HEK293 (cell line): ENCODE measurements around the gene SLC6A9.

Experiments used
- CTCF ChIA-PET: fragments of 350-600 bp; formaldehyde crosslinking; extraction: SDS; loops from one replicate; lab custom pipeline; 2021; ENCODE audit warnings: antibody characterized with exemption; lab: Yijun Ruan, JAX
- POLR2A ChIA-PET: fragments of 300-600 bp; formaldehyde crosslinking; extraction: SDS; loops from one replicate; lab custom pipeline; 2020; ENCODE audit warnings: antibody characterized with exemption, inconsistent platforms; lab: Yijun Ruan, JAX
- H3K27ac ChIP-seq: fragments of 200-500 bp; sonication (Bioruptor generic); 2 replicates; pipeline ENCODE4 v1.5.1; 2014; ENCODE audit warnings: low read depth, low read length, control low read depth, inconsistent platforms; ENCODE audit errors: extremely low read depth
- H3K36me3 ChIP-seq, 2 experiments: fragments of 200-500 bp in 1 of 2; sonication (Bioruptor generic) in 1 of 2; 1 replicate in 1 of 2; 2 replicates in 1 of 2; pipeline ENCODE4 v1.5.1; 2014 to 2017; ENCODE audit warnings: inconsistent platforms in 2 of 2, low read length in 2 of 2; ENCODE audit not compliant: control insufficient read depth in 2 of 2, insufficient read depth in 1 of 2
- H3K4me1 ChIP-seq: fragments of 200-500 bp; sonication (Bioruptor generic); 2 replicates; pipeline ENCODE4 v1.5.1; 2014; ENCODE audit warnings: mild to moderate bottlenecking, low read length, inconsistent platforms; ENCODE audit not compliant: control insufficient read depth, insufficient read depth
- H3K4me3 ChIP-seq: 2 replicates; pipeline ENCODE4 v1.5.1; 2011; ENCODE audit warnings: low read depth, mild to moderate bottlenecking, control low read depth, low read length, moderate library complexity
- H3K9me3 ChIP-seq: fragments of 200-500 bp; sonication (Bioruptor generic); 2 replicates; pipeline ENCODE4 v1.5.1; 2014; ENCODE audit warnings: low read depth, low read length, inconsistent platforms; ENCODE audit not compliant: control insufficient read depth, insufficient read depth
- GLIS2 ChIP-seq: fragments of 450-650 bp; formaldehyde crosslinking; IDR thresholded peaks from 2 replicates; pipeline ENCODE4 v1.5.1; 2016; ENCODE audit warnings: missing biosample characterization, missing genetic modification characterization
- PRDM10 ChIP-seq: fragments of 450-650 bp; formaldehyde crosslinking; IDR thresholded peaks from 2 replicates; pipeline ENCODE4 v1.5.1; 2016; ENCODE audit warnings: missing biosample characterization, missing genetic modification characterization
- RBAK ChIP-seq: fragments of 450-650 bp; formaldehyde crosslinking; IDR thresholded peaks from 2 replicates; pipeline ENCODE4 v1.5.1; 2016; ENCODE audit warnings: missing biosample characterization, missing genetic modification characterization
- SP7 ChIP-seq: fragments of 450-650 bp; formaldehyde crosslinking; IDR thresholded peaks from 2 replicates; pipeline ENCODE4 v1.5.1; 2016; ENCODE audit warnings: missing biosample characterization, missing genetic modification characterization
- WT1 ChIP-seq: fragments of 450-650 bp; formaldehyde crosslinking; IDR thresholded peaks from 2 replicates; pipeline ENCODE4 v1.5.1; 2016; ENCODE audit warnings: missing biosample characterization, missing genetic modification characterization
- ZBTB21 ChIP-seq: fragments of 450-650 bp; formaldehyde crosslinking; IDR thresholded peaks from 2 replicates; pipeline ENCODE4 v1.5.1; 2017; ENCODE audit warnings: missing biosample characterization, missing genetic modification characterization
- ZNF146 ChIP-seq: fragments of 450-650 bp; formaldehyde crosslinking; IDR thresholded peaks from 2 replicates; pipeline ENCODE4 v1.5.1; 2016; ENCODE audit warnings: missing biosample characterization, missing genetic modification characterization
- ZNF174 ChIP-seq: fragments of 450-650 bp; formaldehyde crosslinking; IDR thresholded peaks from 2 replicates; pipeline ENCODE4 v1.5.0; 2017; ENCODE audit warnings: missing biosample characterization, mild to moderate bottlenecking, missing genetic modification characterization
- ZNF274 ChIP-seq, 2 experiments: fragments of 200-500 bp in 1 of 2; fragments of 450-650 bp in 1 of 2; sonication (Bioruptor generic) in 1 of 2; formaldehyde crosslinking in 1 of 2; IDR thresholded peaks; 2 replicates each; pipeline versions ENCODE4 v1.5.1 to v1.6.1; 2014 to 2016; ENCODE audit warnings: borderline replicate concordance in 1 of 2, inconsistent platforms in 1 of 2, low read length in 1 of 2, missing biosample characterization in 1 of 2, missing genetic modification characterization in 1 of 2
- ZNF341 ChIP-seq: fragments of 450-650 bp; formaldehyde crosslinking; IDR thresholded peaks from 2 replicates; pipeline ENCODE4; 2016; ENCODE audit warnings: low read depth, missing biosample characterization, missing genetic modification characterization
- ZNF501 ChIP-seq: fragments of 450-650 bp; formaldehyde crosslinking; IDR thresholded peaks from 2 replicates; pipeline ENCODE4 v1.5.1; 2016; ENCODE audit warnings: missing biosample characterization, missing genetic modification characterization
- ZNF513 ChIP-seq: fragments of 450-650 bp; IDR thresholded peaks from 2 replicates; pipeline ENCODE4 v1.5.1; 2018; ENCODE audit warnings: missing biosample characterization, missing genetic modification characterization
- ZNF521 ChIP-seq: fragments of 450-650 bp; formaldehyde crosslinking; IDR thresholded peaks from 2 replicates; pipeline ENCODE4 v1.5.1; 2017; ENCODE audit warnings: missing biosample characterization, mild to moderate bottlenecking, missing genetic modification characterization
- ZNF701 ChIP-seq: fragments of 450-650 bp; formaldehyde crosslinking; IDR thresholded peaks from 2 replicates; pipeline ENCODE4 v1.5.1; 2016; ENCODE audit warnings: missing biosample characterization, missing genetic modification characterization
- ZSCAN30 ChIP-seq: fragments of 450-650 bp; IDR thresholded peaks from 2 replicates; pipeline ENCODE4 v1.5.1; 2018; ENCODE audit warnings: missing biosample characterization, mild to moderate bottlenecking, missing genetic modification characterization, moderate library complexity
- TF ChIP-seq, protein P1 (sequence below): fragments of 450-650 bp; formaldehyde crosslinking; IDR thresholded peaks from 2 replicates; pipeline ENCODE4 v1.5.1; 2017; ENCODE audit warnings: missing biosample characterization, missing genetic modification characterization
- TF ChIP-seq, protein P2 (sequence below): IDR thresholded peaks from 2 replicates; pipeline ENCODE4 v1.6.1; 2011; ENCODE audit warnings: mild to moderate bottlenecking, low read depth, low read length, borderline replicate concordance
- TF ChIP-seq, protein P3 (sequence below): fragments of 450-650 bp; formaldehyde crosslinking; IDR thresholded peaks from 2 replicates; pipeline ENCODE4 v1.5.1; 2017; ENCODE audit warnings: missing biosample characterization, missing genetic modification characterization
- TF ChIP-seq, protein P4 (sequence below): fragments of 450-650 bp; formaldehyde crosslinking; IDR thresholded peaks from 2 replicates; pipeline ENCODE4 v1.5.1; 2016; ENCODE audit warnings: missing biosample characterization, missing genetic modification characterization
- TF ChIP-seq, protein P5 (sequence below): fragments of 450-650 bp; formaldehyde crosslinking; IDR thresholded peaks from 2 replicates; pipeline ENCODE4 v1.5.1; 2016; ENCODE audit warnings: missing biosample characterization, missing genetic modification characterization

SLC6A9 gene

GRCh38 chr1:44077421-44077820, 46.2 kb upstream of the SLC6A9 start (continued):
- TF ChIP-seq, protein P1, sequence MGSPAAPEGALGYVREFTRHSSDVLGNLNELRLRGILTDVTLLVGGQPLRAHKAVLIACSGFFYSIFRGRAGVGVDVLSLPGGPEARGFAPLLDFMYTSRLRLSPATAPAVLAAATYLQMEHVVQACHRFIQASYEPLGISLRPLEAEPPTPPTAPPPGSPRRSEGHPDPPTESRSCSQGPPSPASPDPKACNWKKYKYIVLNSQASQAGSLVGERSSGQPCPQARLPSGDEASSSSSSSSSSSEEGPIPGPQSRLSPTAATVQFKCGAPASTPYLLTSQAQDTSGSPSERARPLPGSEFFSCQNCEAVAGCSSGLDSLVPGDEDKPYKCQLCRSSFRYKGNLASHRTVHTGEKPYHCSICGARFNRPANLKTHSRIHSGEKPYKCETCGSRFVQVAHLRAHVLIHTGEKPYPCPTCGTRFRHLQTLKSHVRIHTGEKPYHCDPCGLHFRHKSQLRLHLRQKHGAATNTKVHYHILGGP (tag by site-specific recombination), result no peak
- TF ChIP-seq ZNF274 (IDR thresholded peaks at IDR 0.05; ENCODE audit: low read length), result no peak
- TF ChIP-seq ZNF274 (tag by site-specific recombination; IDR thresholded peaks at IDR 0.05; ENCODE audit: borderline replicate concordance), result no peak
- no peak for TF ChIP-seq ZNF701 (tag by site-specific recombination)
- TF ChIP-seq, all 188 proteins: peak for 0

DNA sequence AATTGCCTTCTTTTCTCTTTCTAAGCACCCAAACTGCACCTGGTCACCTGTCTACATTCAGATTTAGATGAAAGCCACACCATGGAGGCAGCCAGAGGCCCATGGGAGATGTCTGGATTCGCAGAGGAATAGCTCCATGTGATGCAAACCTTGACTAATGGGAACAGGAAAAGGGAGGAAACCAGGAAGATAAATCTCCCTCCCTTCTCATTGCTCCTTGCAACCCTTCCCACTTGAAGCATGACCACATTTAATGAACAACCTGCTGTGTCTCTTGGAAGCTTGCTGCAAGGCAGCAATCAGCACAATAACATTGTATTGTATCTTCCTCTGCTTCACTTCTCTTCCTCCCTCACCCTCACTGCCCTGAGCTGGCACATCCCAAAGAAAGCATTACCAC, 44.8 kb upstream of the SLC6A9 start:
- no peaks in the 10 kb centered on the region for H3K9me3 ChIP-seq
- H3K27ac ChIP-seq, result no peak overlapping the region
- CTCF ChIA-PET, result interaction anchor here (1.0 to 1.1 kb wide), 2 partner anchors 17 to 70 kb away, joined by 3 read pairs; no protein-coding TSS in a partner anchor
- TF ChIP-seq, protein P2, sequence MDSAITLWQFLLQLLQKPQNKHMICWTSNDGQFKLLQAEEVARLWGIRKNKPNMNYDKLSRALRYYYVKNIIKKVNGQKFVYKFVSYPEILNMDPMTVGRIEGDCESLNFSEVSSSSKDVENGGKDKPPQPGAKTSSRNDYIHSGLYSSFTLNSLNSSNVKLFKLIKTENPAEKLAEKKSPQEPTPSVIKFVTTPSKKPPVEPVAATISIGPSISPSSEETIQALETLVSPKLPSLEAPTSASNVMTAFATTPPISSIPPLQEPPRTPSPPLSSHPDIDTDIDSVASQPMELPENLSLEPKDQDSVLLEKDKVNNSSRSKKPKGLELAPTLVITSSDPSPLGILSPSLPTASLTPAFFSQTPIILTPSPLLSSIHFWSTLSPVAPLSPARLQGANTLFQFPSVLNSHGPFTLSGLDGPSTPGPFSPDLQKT, result no peak
- TF ChIP-seq, protein P3, sequence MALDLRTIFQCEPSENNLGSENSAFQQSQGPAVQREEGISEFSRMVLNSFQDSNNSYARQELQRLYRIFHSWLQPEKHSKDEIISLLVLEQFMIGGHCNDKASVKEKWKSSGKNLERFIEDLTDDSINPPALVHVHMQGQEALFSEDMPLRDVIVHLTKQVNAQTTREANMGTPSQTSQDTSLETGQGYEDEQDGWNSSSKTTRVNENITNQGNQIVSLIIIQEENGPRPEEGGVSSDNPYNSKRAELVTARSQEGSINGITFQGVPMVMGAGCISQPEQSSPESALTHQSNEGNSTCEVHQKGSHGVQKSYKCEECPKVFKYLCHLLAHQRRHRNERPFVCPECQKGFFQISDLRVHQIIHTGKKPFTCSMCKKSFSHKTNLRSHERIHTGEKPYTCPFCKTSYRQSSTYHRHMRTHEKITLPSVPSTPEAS (tag by site-specific recombination), result no peak
- TF ChIP-seq GLIS2 (no peak), ZNF341 (tag by site-specific recombination) (no peak), ZNF513 (tag by site-specific recombination) (0 out of 2 replicates have a peak, but pooled peaks have one; percentile 16), RBAK (tag by site-specific recombination) (no peak), ZNF521 (no peak), SP7 (tag by site-specific recombination) (peak; percentile 93), WT1 (tag by site-specific recombination) (peak; percentile 99)
- TF ChIP-seq, protein P4, sequence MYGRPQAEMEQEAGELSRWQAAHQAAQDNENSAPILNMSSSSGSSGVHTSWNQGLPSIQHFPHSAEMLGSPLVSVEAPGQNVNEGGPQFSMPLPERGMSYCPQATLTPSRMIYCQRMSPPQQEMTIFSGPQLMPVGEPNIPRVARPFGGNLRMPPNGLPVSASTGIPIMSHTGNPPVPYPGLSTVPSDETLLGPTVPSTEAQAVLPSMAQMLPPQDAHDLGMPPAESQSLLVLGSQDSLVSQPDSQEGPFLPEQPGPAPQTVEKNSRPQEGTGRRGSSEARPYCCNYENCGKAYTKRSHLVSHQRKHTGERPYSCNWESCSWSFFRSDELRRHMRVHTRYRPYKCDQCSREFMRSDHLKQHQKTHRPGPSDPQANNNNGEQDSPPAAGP, result peak; percentile 94
- TF ChIP-seq, all 188 proteins: peak for 4
- POLR2A ChIA-PET, result no interaction called here
- no peaks in the 10 kb centered on the region for H3K4me1 ChIP-seq
- no peak overlapping the region for H3K4me3 ChIP-seq
- H3K36me3 ChIP-seq, result no peaks in the 10 kb centered on the region

- POLR2A ChIA-PET, result no interaction called here
- CTCF ChIA-PET, result interaction anchor here (0.7 kb wide), 1 partner anchor 16 kb away, joined by 7 read pairs; no protein-coding TSS in a partner anchor
- TF ChIP-seq, protein P5, sequence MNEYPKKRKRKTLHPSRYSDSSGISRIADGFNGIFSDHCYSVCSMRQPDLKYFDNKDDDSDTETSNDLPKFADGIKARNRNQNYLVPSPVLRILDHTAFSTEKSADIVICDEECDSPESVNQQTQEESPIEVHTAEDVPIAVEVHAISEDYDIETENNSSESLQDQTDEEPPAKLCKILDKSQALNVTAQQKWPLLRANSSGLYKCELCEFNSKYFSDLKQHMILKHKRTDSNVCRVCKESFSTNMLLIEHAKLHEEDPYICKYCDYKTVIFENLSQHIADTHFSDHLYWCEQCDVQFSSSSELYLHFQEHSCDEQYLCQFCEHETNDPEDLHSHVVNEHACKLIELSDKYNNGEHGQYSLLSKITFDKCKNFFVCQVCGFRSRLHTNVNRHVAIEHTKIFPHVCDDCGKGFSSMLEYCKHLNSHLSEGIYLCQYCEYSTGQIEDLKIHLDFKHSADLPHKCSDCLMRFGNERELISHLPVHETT (tag by site-specific recombination), result no peak
- TF ChIP-seq ZNF174 (tag by site-specific recombination) (no peak), ZNF146 (tag by site-specific recombination) (no peak), PRDM10 (tag by site-specific recombination) (no peak), ZBTB21 (tag by site-specific recombination) (no peak), ZNF501 (tag by site-specific recombination) (no peak), ZSCAN30 (tag by site-specific recombination) (no peak)
These were observed 43.2 kb upstream of the SLC6A9 start for GRCh38 chr1:44074415-44074814.

More at GRCh38 chr1:44074415-44074814, 43.2 kb upstream of the SLC6A9 start:
- Histone ChIP-seq H3K9me3 (no peaks in the 10 kb centered on the region), H3K36me3 (no peaks in the 10 kb centered on the region), H3K27ac (no peak overlapping the region), H3K4me3 (no peak overlapping the region), H3K4me1 (no peaks in the 10 kb centered on the region)
